ENCODE results near the gene MCF2L2. TPM values are rescaled to one million over a fixed set of nuclear protein-coding genes. Genes with fewer than 3 reads are reported as not detected.

Gene MCF2L2
- total RNA-seq, 1 experiment from 2014 or later, result 1.7 TPM

- ChIA-PET POLR2A (ENCODE audit: unreplicated experiment) (interaction anchor here (0.6 kb wide), 1 partner anchor 55 kb away, joined by 7 read pairs; no protein-coding TSS in a partner anchor), CTCF (interaction anchor here (0.6 kb wide), 1 partner anchor 159 kb away, joined by 3 read pairs; no protein-coding TSS in a partner anchor)
- Histone ChIP-seq H3K9me2 (ENCODE audit: insufficient read depth) (no peaks in the 10 kb centered on the region), H3K36me3 (ENCODE audit: low read depth) (no peaks in the 10 kb centered on the region), H3K79me2 (ENCODE audit: low read depth) (no peaks in the 10 kb centered on the region), H3K4me1 (replicated peaks; ENCODE audit: insufficient read depth) (peaks cover 8% of the 10 kb centered on the region; the same call in 1 of the 2 replicates), H3K4me3 (no peak overlapping the region), H4K20me1 (ENCODE audit: insufficient read depth) (no peaks in the 10 kb centered on the region), H3K27ac (no peak overlapping the region; the same call in 1 of the 2 replicates), H3K4me2 (no peak overlapping the region), H3K9me3 (ENCODE audit: insufficient read depth, low read depth) (peaks cover 10% of the 10 kb centered on the region), H2AFZ (no peak overlapping the region), H3F3A (ENCODE audit: insufficient read depth, low read depth) (peaks cover 6% of the 10 kb centered on the region; the same call in 1 of the 2 replicates), H3K27me3 (ENCODE audit: insufficient read depth, low read depth) (no peaks in the 10 kb centered on the region)
- intact Hi-C loops (cut with micrococcal nuclease; ENCODE audit: unreplicated experiment), result loop anchor here (10.0 kb wide), 1 partner anchor 756 kb away; the partner anchor contains the start of gene PARL
- TF ChIP-seq, protein P1, sequence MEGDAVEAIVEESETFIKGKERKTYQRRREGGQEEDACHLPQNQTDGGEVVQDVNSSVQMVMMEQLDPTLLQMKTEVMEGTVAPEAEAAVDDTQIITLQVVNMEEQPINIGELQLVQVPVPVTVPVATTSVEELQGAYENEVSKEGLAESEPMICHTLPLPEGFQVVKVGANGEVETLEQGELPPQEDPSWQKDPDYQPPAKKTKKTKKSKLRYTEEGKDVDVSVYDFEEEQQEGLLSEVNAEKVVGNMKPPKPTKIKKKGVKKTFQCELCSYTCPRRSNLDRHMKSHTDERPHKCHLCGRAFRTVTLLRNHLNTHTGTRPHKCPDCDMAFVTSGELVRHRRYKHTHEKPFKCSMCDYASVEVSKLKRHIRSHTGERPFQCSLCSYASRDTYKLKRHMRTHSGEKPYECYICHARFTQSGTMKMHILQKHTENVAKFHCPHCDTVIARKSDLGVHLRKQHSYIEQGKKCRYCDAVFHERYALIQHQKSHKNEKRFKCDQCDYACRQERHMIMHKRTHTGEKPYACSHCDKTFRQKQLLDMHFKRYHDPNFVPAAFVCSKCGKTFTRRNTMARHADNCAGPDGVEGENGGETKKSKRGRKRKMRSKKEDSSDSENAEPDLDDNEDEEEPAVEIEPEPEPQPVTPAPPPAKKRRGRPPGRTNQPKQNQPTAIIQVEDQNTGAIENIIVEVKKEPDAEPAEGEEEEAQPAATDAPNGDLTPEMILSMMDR (conservative IDR thresholded peaks at IDR 0.05), result no peak
- no peak for TF ChIP-seq EZH2 (IDR thresholded peaks at IDR 0.05; ENCODE audit: low read depth)
- BruUV-seq (replicated peaks), result no TSS peak
- DNase-seq, result no peak
These were observed 299.2 kb downstream of the MCF2L2 start for GRCh38 chr3:183129243-183129642.

GRCh38 chr3:183128709-183129108 lies 299.7 kb downstream of the MCF2L2 start:
- intact Hi-C loops (cut with micrococcal nuclease; ENCODE audit: unreplicated experiment), result loop anchor here (10.0 kb wide), 1 partner anchor 756 kb away; the partner anchor contains the start of gene PARL
- no peak overlapping the region for H3K4me3 ChIP-seq
- peaks cover 13% of the 10 kb centered on the region for H3K4me1 ChIP-seq (replicated peaks; ENCODE audit: insufficient read depth)
- ChIA-PET CTCF (no interaction called here), POLR2A (ENCODE audit: unreplicated experiment) (interaction anchor here (0.6 kb wide), 1 partner anchor 56 kb away, joined by 7 read pairs; no protein-coding TSS in a partner anchor)
- BruUV-seq (replicated peaks), result no TSS peak
- H3F3A ChIP-seq (ENCODE audit: insufficient read depth, low read depth), result peaks cover 11% of the 10 kb centered on the region; the same call in 1 of the 2 replicates
- no peak overlapping the region for H3K4me2 ChIP-seq
- H3K9me2 ChIP-seq (ENCODE audit: insufficient read depth), result no peaks in the 10 kb centered on the region
- H3K27me3 ChIP-seq (ENCODE audit: insufficient read depth, low read depth), result no peaks in the 10 kb centered on the region
- no peak for TF ChIP-seq EZH2 (IDR thresholded peaks at IDR 0.05; ENCODE audit: low read depth)
- TF ChIP-seq, protein P1 (conservative IDR thresholded peaks at IDR 0.05), result no peak
- H2AFZ ChIP-seq, result no peak overlapping the region
- no peak overlapping the region; the same call in 1 of the 2 replicates for H3K27ac ChIP-seq
- H3K36me3 ChIP-seq (ENCODE audit: low read depth), result no peaks in the 10 kb centered on the region
- peak in 1 of 2 experiments; percentile 70 for DNase-seq
- H4K20me1 ChIP-seq (ENCODE audit: insufficient read depth), result no peaks in the 10 kb centered on the region
- H3K9me3 ChIP-seq (ENCODE audit: insufficient read depth, low read depth), result peaks cover 10% of the 10 kb centered on the region
- no peaks in the 10 kb centered on the region for H3K79me2 ChIP-seq (ENCODE audit: low read depth)

Other genes with a start within 250 kb of the MCF2L2 start
- 30.7 and 33.6 TPM in 2 replicates for gene B3GNT5, start 175.4 kb downstream of the MCF2L2 start, total RNA-seq (2021)
- 0.04 TPM in 1 of 2 replicates, not detected in the other for gene KLHL6, start 127.1 kb upstream of the MCF2L2 start, total RNA-seq (2021)
- 59.1 and 73.0 TPM in 2 replicates for gene KLHL24, start 207.0 kb upstream of the MCF2L2 start, total RNA-seq (2021)